Lower lobe of right lung (tissue), 2 donors: ENCODE data around the gene DDAH1. TPM values are rescaled to one million over a fixed set of nuclear protein-coding genes. Genes with fewer than 3 reads are reported as not detected.

ENCODE experiments used
- ATAC-seq, 2 donors: fragments of 200-7000 bp; cut with Tn5 transposase; one replicate each; pipeline ENCODE4 v1.9.1; 2020 to 2022; ENCODE audit warnings: mild to moderate bottlenecking in 2 of 2, moderate library complexity in 2 of 2
- DNase-seq: peaks from one replicate; pipeline ENCODE4 v3.0.0-alpha.2; 2020
- H3K27ac ChIP-seq: fragments of 200-600 bp; one replicate; pipeline ENCODE4 v1.8.0; 2022
- H3K27me3 ChIP-seq: fragments of 200-600 bp; one replicate; pipeline ENCODE4 v1.8.0; 2022; ENCODE audit warnings: low read depth
- H3K36me3 ChIP-seq: fragments of 200-600 bp; one replicate; pipeline ENCODE4 v1.8.0; 2022; ENCODE audit warnings: mild to moderate bottlenecking
- H3K4me1 ChIP-seq: fragments of 200-600 bp; one replicate; pipeline ENCODE4 v1.8.0; 2022
- H3K4me3 ChIP-seq: fragments of 200-600 bp; one replicate; pipeline ENCODE4 v1.8.0; 2022; ENCODE audit warnings: mild to moderate bottlenecking
- H3K9me3 ChIP-seq: fragments of 200-600 bp; one replicate; pipeline ENCODE4 v1.8.0; 2022
- CTCF ChIP-seq: fragments of 200-600 bp; IDR thresholded peaks from one replicate; pipeline ENCODE4 v1.8.0; 2022; ENCODE audit warnings: antibody characterized with exemption, mild to moderate bottlenecking
- intact Hi-C: fragments of 100-400 bp; cut with DNase I; formaldehyde crosslinking; loops from one replicate; pipeline ENCODE4 v1.11.0; 2022
- total RNA-seq: library from RNA; stranded (reverse); fragmentation: NEBNext Ultra II Directional; extraction: Animal tissue kit (Norgen Biotek cat#: 25700); gene quantifications from one replicate; pipeline ENCODE4 v1.2.1, GENCODE V29; 2021
- donor health status: DM: no; HTN: yes; CAD: no; lungs with severe emphysema.

DDAH1 gene
- total RNA-seq, 1 donor from 2014 or later: 48.4 TPM

DNA sequence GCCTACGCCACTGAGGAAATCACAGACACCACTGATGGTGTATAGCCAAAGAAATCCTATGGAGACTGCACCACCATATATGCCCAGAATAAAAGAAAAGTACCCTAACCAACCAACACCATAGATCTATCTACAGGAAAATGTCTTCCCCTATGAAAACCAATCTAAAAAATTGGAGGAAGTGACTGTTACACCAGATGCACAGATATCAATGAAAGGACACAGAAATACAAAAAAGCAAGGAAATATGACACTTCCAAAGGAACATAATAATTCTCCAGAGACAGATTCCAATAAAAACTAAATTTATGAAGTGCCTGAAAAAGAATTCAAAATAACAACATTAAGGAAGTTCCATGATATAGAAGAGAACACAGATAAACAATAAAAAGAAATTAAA is 131.8 kb downstream of the DDAH1 start:
- Histone ChIP-seq H3K27me3 (no peaks in the 10 kb centered on the region), H3K36me3 (no peaks in the 10 kb centered on the region), H3K4me3 (no peak overlapping the region), H3K27ac (no peak overlapping the region), H3K4me1 (peaks cover 26% of the 10 kb centered on the region), H3K9me3 (no peaks in the 10 kb centered on the region)
- no peak for ATAC-seq
- no peak for DNase-seq
- no peak for TF ChIP-seq CTCF
- intact Hi-C loops: no loop called here

- no peaks in the 10 kb centered on the region for H3K27me3 ChIP-seq
- intact Hi-C loops: no loop called here
- no peaks in the 10 kb centered on the region for H3K36me3 ChIP-seq
- ATAC-seq: no peak
- H3K9me3 ChIP-seq: no peaks in the 10 kb centered on the region
- no peak for TF ChIP-seq CTCF
- H3K4me3 ChIP-seq: no peak overlapping the region
- DNase-seq: no peak
- H3K4me1 ChIP-seq: peaks cover 26% of the 10 kb centered on the region
- no peak overlapping the region for H3K27ac ChIP-seq
These were observed 132.4 kb downstream of the DDAH1 start for GRCh38 chr1:85332575-85332974.

- no peak for DNase-seq
- Histone ChIP-seq H3K4me1 (peaks cover 26% of the 10 kb centered on the region), H3K27ac (peak overlapping the region; percentile 81), H3K36me3 (no peaks in the 10 kb centered on the region), H3K27me3 (no peaks in the 10 kb centered on the region), H3K9me3 (no peaks in the 10 kb centered on the region), H3K4me3 (no peak overlapping the region)
- ATAC-seq: peak; percentile 37 to 39
- intact Hi-C loops: no loop called here
- TF ChIP-seq CTCF: no peak
These were observed 134.2 kb downstream of the DDAH1 start for GRCh38 chr1:85330711-85331290.

- ATAC-seq: peak; percentile 84 to 89
- Histone ChIP-seq H3K4me3 (no peak overlapping the region), H3K27me3 (no peaks in the 10 kb centered on the region), H3K9me3 (no peaks in the 10 kb centered on the region), H3K27ac (peak overlapping the region; percentile 81), H3K4me1 (peaks cover 26% of the 10 kb centered on the region), H3K36me3 (no peaks in the 10 kb centered on the region)
- TF ChIP-seq CTCF: no peak
- intact Hi-C loops: no loop called here
- DNase-seq: no peak
These were observed 134.7 kb downstream of the DDAH1 start for GRCh38 chr1:85330214-85330631.

GRCh38 chr1:85328713-85329397 is 136.1 kb downstream of the DDAH1 start:
- intact Hi-C loops: no loop called here
- ATAC-seq (peak; percentile 86 to 91), DNase-seq (no peak)
- Histone ChIP-seq H3K36me3 (no peaks in the 10 kb centered on the region), H3K27ac (peak overlapping the region; percentile 81), H3K27me3 (no peaks in the 10 kb centered on the region), H3K4me1 (peaks cover 26% of the 10 kb centered on the region), H3K4me3 (no peak overlapping the region), H3K9me3 (no peaks in the 10 kb centered on the region)
- TF ChIP-seq CTCF: no peak
